Effector CD4-positive, alpha-beta T cell (primary cell): ENCODE results near the gene ALG9.

Source experiments
- DNase-seq: peaks from one replicate; pipeline ENCODE4 v3.0.0-alpha.2; 2020

Gene ALG9

DNA sequence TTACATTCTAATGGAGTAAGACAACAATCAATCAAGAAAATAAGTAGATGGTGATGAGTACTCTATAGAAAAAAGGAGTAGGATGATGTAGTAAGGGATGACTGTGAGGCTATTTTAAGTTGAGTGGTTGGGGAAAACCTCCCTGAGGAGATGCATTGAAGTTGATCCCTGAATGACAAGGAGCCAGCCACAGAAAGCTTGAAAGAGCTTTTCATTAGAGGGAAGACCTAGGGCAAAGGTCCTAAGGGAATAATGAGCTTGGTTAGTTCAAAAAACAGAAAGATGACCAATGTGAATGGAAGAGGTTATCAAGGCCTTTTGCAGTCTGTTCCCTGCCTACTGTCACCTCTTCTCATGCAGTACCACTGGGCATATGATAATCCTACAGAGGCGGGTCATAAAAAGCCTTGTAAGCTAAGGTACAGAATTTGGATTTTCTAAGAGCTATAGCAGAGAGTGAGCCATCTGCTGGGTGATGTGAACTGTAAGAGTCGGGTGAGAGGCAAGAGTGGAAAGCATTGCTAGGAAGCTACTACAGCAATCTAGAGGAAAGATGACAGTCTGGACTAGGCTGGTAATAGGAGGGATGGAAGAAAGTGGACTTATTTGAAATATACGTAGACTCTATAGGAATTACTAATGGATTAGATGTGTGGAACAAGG lies 108.3 kb downstream of the ALG9 start:
- DNase-seq: no peak

DNA sequence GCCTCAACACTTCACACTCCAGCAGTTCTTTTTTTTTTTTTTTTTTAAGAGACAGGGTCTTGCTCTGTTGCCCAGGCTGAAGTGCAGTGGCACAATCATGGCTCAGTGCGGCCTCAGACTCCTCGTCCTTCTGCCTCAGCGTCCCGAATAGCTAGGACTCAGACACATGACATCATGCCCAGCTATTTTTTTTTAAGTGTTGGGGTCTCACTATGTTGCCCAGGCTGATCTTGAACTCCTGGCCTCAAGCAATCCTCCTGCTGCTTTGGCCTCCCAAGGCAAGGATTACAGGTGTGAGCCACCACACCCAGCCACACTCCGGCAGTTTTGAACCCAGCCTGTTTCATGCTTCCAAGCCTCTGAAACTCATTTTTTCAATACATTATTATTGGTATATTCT lies 108.9 kb downstream of the ALG9 start:
- no peak for DNase-seq

DNA sequence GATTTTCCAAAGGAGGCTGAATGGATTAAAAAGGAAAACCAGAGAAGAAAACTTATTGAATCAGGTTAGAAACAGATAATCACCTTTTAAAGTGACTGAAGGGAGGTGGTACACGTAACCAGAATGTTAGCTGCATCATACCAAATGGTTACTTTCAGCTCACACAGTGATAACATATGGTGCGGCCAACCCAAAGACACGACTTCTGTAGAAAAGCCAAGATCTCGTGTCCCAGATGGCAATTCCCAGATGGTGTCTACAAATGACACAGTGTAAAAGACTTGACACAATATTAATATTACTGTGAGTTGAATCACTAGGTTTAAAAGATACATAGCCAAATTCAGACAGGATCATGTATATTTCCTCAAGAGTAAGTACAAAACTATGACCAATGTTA lies 110.3 kb downstream of the ALG9 start:
- DNase-seq: no peak

DNA sequence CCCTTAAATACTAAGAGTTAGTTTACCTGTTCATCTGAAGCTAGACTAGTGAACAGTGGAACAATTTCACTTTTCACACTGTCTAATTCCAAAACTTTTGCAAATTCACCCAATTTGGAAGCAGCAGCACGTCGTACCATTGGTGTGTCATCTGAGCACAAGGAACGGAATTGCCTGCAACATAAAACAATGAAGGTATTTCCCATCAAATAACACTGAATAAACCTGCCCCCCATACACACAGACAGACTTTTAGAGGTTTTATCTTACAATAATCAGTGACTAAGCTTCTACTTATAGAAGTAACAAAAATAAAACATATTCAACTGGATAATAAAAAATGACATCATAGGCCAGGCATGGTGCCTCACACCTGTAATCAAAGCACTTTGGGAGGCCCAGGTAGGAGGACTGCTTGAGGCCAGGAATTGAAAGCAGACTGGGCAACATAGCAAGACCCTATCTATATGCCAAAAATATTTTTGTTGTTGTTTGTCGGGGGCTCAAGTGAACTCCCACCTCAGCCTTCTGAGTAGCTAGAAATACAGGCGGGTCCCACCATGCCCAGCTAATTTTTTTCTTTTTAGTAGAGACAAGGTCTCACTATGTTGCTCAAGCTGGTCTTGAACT lies 111.5 kb downstream of the ALG9 start:
- no peak for DNase-seq

DNA sequence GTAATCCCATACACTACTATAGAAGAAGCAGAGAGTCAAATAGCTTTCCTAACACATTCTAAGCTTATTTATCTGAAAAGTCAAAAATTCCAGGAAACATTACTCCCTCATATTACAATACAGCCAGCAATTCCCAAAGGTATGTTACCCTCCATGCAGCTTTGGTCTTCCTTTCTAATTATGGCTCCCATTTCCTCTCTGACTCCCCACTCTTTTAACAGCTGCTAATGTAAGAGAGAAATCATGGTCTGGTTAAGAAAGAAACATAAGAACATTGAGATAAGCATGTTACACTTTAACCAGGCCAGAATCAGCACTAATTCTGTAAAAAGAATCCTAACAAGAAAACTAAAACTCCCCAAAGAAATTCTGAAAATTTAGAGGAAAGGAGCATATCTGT lies 112.0 kb downstream of the ALG9 start:
- DNase-seq: no peak

DNA sequence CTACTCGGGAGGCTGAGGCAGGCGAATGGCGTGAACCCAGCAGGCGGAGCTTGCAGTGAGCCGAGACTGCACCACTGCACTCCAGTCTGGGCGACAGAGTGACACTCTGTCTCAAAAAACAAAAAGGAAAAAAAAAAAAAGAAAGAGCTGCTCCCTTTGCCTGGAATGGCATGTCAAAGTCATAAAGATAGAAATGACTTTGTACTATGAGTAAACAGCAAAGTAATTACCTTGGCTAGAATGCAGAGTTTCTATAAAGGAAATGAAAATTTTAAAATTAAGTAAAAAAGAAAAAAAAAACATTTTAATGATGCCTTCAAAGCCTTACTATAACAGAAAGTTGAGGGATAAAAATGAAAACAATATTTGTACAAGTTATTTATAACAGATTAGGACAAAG lies 115.3 kb downstream of the ALG9 start:
- no peak for DNase-seq

DNA sequence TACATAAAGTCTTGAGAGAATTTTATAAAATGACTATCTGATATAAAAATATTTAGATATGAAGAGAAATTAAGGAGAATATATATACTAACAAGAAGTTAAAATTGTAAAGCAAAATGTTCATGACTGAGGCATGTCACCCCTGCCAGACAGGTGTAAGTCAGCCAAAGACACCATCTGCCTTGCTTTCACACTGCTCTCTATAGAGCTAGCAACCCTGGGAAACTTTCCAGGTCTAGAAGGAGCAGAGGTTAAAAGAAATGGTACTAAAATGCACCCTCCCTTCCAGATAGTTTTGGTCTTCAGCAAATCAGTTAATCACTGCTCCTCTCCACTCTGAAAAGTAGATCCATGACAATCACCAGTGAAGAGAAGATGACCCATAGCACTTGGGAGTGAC lies 121.7 kb downstream of the ALG9 start:
- DNase-seq: no peak

DNA sequence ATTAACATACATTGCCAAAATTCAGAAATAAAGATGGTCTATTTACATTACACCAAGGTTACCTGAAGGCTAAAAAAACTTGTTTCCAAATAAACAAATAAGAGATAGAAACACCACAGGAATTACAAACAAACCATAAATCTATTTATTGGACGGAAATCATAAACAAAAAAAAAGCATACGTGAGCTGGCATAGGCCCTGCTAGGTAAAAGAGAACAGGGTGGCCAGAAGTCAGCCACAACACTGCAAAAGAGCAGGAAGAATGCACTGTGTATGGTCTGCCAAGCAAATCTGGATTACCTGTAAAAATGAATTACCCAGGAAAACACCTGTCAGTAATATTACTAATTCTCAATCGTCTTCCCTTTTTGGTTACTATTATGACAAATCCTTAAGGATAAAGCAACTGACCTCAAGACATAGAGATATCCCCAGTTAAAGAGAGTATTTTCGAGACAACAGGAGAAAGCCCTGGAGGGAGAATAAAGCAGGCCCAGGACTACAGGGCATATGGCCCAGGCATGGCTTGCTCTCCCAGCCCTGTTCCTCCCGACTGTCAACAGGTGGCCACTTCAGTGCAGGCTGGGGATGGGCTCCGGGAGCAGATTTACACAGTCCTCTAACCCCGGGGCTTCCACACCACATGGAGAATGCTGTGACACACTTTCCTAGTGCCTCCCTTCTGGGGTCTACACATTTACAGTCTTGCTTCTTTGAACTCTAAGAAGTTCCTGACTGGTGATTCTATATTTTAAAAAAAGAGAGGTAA lies 123.2 kb downstream of the ALG9 start:
- no peak for DNase-seq

DNA sequence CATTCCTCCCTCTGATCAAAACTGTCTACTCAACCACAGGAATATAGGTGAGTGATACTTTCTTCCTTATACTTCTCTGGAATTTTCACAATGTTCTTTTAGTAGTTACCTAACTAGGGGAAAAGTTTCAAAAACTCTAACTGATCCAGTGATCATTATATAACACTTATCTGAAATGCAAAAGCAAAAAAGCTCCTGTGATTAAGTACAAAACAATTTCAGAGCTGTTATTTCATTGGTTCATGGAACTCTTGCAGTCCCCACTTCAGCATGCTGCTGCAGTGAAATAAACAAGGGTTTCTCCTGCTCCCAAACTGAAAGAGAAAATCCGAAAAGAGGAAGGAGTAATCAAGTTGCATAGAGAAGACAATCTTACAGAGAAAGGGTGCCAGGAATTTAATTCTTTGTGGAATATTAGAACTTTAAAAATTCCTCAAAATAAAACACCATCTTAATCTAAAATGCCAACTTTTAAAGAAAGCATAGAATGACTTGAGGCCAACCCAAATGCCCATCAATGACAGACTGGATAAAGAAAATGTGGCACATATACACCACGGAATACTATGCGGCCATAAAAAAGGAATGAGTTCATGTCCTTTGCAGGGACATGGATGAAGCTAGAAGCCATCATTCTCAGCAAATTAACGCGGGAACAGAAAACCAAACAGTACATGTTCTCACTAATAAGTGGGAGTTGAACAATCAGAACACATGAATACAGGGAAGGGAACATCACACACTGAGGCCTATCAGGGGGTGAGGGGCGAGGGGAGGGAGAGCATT lies 125.5 kb downstream of the ALG9 start:
- no peak for DNase-seq

DNA sequence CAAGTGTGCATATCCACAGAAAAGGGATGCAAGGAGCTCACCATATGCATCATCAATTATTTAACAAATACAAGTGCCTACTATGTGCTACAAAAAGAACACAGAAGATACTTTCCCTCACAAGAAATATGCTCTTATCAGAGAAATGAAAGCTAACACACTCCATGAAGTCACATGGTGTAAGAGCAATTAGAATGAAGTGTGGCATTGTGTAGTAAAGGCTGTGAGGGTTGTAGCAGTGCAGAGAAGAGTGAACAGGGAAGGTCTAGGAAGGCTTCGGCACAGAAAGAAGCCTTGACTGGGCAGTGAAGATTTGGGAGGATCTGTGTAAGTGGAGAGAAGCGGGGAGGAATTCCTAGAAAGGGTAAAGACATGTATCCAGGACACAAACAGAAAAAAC lies 127.7 kb downstream of the ALG9 start:
- DNase-seq: no peak

DNA sequence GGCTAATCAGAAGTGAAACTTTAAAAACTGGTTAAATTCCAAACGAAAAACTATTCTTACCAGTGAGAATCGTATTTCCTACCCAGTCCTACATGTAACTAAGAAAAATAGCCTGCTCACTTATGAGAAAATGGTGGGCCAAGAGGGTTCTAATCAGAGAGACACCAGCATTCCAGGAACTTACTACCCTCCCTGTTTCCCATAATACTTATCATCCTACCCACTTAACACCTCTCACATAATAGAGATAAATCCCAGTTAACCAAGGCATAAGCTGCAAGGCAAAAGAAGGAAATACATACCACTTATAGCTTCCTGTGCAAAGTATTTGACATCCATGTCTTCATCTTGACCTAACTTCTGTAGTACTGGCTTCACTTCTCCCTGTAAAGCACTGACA lies 129.6 kb downstream of the ALG9 start:
- no peak for DNase-seq

DNA sequence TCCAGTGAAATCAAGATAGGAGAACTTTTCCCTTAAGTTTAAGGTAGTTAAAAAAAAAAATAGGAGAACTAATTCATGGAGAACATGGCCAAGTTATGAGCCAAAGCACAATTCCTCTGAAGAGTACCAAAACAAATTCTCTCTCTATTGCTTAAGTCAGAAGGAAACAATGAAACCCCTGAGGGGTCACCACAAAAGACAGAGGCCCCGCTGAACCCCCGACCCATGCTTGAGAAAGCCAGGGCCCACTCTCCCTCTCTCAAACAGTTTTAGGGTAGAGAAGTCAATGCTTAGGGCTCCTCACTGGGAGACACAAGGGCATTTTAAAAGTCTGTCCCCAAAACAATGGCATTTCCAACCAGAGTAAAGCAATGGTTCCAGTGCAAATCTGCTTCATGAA lies 132.1 kb downstream of the ALG9 start:
- no peak for DNase-seq

DNA sequence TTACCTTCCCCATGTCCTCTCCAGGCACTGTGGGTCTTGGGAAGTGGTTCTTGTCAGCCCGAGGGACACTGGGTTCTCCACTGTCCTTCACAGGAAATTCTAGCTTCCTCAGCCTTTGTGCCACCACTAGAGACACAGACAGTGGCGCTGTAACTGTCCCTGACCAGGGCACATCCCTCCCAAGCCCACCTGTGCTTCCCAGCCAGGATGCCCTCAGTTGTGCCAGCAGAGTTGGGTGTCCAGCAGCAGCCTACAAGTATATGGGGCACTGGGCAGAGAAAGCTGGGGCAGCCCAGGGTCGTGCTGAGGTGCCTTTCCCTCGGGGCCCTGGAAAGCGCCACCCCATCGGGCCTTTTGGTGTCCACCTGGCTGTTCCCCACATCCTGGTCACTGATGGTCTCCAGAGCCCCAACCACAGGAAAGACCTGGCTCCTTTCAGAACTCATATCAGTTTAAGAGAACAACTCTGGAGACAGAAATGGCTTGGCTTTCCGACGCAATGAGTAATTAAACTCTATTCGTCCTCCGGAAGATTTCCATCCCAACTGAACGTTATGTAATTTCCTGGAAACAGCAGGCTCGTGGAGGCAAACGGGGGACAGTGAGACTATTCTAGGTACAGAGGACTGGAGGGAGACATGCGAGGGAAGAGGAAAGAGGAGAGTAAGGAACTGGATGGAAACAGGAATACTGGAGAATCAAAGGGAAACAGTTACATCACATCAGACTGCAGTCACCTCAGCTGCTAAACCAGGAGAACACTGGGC lies 133.8 kb downstream of the ALG9 start:
- no peak for DNase-seq

DNA sequence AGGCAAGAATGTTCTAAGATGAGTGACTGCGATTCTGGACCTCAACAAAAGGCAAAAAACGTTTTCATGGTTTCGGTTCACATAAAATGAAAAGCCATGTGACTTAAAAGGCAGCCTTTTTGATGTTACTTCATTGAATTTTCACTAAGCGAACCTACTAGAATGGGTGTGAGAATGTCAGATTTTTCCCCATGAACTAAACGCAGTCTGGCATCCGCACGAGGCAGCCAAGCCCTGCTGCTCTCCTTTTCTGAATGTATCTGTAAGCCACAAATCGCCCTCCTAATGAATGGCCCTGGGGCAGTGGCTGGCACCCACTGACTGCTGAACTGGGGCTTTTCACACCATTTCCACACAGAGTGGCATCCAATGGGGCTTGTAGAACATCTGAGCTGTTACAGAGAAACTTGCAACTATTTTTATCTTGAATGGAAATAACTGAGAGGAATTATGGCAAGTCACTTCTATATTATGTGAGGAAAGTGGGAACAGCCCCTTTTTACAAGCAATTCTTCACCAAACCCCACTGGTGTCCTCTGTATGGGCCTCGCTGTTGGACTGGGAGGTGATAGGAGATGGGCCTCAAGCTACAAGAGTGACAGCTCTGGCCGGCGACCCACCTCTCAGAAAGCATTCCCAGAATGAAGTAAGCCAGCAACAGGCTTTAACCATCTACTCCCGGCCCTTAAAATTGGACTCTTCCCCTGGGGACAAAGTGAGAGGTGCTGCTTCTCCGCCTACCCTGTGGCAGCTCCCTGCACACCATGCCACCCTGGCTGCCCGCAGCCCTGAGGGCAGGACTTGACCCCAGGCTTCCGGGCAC lies 134.5 kb downstream of the ALG9 start:
- DNase-seq: no peak
